ENCODE results near the gene GRM8.
A peak's percentile ranks its signal among the peaks of the same experiment; 100 is the strongest.

GRM8 gene

DNA sequence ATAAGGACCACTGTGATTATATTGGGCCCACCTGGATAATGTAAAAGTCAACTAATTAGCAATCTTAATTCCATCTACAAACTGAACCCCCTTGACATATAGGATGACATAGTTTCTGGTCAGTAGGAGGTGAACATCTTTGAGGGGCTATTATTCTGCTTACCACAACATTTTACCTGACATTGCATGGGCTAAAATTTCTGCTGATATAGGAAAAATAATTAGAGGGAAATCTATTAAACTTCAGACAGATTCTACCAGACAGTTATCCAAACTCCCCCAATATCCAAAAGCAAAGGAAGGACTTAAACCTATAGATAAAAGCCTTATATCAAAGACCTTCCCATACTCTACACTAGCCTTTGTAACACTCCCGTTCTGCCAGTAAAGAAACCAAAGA is 443.6 kb downstream of the GRM8 start:
- no peak for DNase-seq (ENCODE audit: low spot score)
- TF ChIP-seq, protein P1, sequence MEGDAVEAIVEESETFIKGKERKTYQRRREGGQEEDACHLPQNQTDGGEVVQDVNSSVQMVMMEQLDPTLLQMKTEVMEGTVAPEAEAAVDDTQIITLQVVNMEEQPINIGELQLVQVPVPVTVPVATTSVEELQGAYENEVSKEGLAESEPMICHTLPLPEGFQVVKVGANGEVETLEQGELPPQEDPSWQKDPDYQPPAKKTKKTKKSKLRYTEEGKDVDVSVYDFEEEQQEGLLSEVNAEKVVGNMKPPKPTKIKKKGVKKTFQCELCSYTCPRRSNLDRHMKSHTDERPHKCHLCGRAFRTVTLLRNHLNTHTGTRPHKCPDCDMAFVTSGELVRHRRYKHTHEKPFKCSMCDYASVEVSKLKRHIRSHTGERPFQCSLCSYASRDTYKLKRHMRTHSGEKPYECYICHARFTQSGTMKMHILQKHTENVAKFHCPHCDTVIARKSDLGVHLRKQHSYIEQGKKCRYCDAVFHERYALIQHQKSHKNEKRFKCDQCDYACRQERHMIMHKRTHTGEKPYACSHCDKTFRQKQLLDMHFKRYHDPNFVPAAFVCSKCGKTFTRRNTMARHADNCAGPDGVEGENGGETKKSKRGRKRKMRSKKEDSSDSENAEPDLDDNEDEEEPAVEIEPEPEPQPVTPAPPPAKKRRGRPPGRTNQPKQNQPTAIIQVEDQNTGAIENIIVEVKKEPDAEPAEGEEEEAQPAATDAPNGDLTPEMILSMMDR (IDR thresholded peaks at IDR 0.05; ENCODE audit: extremely low read depth, insufficient read depth, missing control alignments), result no peak
- in situ Hi-C loops (cut with MboI; ENCODE audit: low pct_unique_long_range_greater_than_20kb, low sequenced_read_pairs, unreplicated experiment), result no loop called here

DNA sequence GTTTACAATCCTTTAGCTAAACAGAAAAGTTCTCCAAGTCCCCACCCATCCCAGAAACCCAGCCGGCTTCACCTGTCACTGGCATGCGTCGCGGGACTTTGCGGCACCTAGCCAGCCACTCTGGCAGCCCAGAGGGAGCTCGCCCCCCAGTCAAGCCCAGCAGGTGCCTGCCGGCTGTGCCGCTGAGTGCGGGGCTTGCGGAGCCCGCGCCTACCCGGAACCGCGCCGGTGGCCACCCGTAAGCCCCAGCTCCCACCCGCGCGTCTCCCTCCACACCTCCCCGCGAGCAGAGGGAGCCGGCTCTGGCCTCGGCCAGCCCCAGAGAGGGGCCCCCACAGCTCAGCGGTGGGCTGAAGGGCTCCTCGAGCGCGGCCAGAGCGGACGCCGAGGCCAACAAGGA is 446.1 kb downstream of the GRM8 start:
- in situ Hi-C loops (cut with MboI; ENCODE audit: low pct_unique_long_range_greater_than_20kb, low sequenced_read_pairs, unreplicated experiment), result no loop called here

DNA sequence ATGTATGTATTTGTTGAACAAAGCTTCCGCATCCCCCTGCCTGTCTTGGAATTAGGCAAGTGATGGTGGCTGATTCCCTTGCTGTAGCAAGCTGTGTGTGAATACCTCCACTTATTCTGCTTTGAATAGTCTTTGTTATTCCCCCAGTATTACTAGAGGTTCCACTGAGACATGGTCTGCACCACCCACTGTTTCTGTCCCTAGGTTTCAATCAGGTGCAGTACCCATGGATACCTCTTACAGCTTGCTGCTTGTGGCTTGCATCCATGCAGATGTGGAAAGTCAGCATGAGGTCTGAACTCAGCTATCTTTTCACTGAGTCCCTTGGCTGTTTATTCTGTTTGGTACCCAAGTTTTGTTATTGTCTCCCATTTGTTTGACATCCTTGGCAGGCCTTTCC is 447.4 kb downstream of the GRM8 start:
- DNase-seq (ENCODE audit: low spot score), result no peak
- in situ Hi-C loops (cut with MboI; ENCODE audit: low pct_unique_long_range_greater_than_20kb, low sequenced_read_pairs, unreplicated experiment), result no loop called here
- TF ChIP-seq, protein P1 (IDR thresholded peaks at IDR 0.05; ENCODE audit: extremely low read depth, insufficient read depth, missing control alignments), result no peak

More for the DNA sequence above, 446.1 kb downstream of the GRM8 start:
- TF ChIP-seq, protein P1 (IDR thresholded peaks at IDR 0.05; ENCODE audit: extremely low read depth, insufficient read depth, missing control alignments), result no peak
- no peak for DNase-seq (ENCODE audit: low spot score)

DNA sequence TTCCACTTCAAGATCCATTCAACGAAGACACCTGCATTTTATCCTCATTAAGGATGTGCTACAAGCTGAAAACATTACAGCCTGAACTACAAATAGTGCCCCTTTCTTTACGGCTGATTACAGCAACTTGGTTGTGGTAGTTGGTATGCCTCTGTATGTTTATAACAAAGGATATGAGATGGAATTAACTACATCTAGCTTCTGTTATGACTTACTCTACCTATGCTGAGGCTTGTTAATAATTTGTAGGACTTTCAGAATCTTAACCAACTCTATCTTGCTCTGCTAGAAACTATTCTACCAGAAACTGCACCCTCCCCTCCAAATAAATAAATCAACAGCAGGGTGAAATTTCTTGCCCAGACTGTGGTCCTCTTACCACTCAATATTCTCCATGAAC is 448.1 kb downstream of the GRM8 start:
- TF ChIP-seq, protein P1 (IDR thresholded peaks at IDR 0.05; ENCODE audit: extremely low read depth, insufficient read depth, missing control alignments), result no peak
- DNase-seq (ENCODE audit: low spot score), result no peak
- in situ Hi-C loops (cut with MboI; ENCODE audit: low pct_unique_long_range_greater_than_20kb, low sequenced_read_pairs, unreplicated experiment), result no loop called here

DNA sequence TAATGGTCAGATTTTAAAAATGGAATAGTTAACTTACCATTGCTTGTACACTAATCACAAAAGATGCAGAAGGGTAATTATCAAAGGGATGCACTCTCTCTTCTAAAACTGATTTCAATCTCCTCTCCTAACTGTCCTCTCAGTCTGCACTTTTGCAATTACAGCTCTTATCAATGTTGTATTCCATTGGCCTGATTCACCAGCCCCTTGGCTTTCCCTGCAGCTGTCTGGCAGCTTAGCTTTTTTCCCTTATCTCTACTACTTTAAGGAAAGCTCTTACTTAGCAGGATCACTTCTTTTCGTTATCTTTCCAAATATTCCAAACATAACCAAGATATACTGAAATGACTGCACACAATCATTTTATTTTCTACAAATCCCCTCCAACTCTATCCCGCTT is 448.8 kb downstream of the GRM8 start:
- TF ChIP-seq, protein P1 (IDR thresholded peaks at IDR 0.05; ENCODE audit: extremely low read depth, insufficient read depth, missing control alignments), result no peak
- in situ Hi-C loops (cut with MboI; ENCODE audit: low pct_unique_long_range_greater_than_20kb, low sequenced_read_pairs, unreplicated experiment), result no loop called here
- no peak for DNase-seq (ENCODE audit: low spot score)

DNA sequence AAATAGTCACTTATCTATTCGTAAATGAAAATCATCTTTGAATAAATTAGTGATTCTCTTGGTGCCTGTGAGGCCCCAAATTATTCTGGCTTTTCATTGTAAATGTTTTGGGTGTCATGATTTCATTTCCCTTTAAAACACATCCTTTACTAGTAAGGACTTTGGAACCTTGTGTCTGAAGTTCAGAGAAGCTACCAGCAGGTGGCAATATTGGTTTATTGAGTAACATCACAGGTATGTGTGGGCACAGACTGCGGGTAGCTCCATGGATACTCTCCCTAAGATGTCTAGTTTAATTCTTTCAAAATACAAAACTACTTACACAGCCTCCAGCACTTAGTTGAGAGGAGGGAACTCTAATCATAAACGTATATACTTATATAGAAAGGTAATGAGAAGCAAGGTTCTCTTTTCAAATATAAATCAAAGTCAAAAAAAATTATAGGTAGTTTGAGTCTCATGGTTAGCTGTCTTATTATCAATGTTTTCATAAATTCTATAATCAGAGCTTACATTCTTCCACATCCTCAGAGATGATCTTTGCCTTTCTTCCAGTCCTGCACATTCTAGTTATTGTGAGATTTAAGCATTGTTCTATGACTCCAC is 449.6 kb downstream of the GRM8 start:
- peak; percentile 76 for DNase-seq (ENCODE audit: low spot score)
- in situ Hi-C loops (cut with MboI; ENCODE audit: low pct_unique_long_range_greater_than_20kb, low sequenced_read_pairs, unreplicated experiment), result no loop called here

More for the DNA sequence above, 449.6 kb downstream of the GRM8 start:
- TF ChIP-seq, protein P1 (IDR thresholded peaks at IDR 0.05; ENCODE audit: extremely low read depth, insufficient read depth, missing control alignments), result peak; percentile 71
